ENCODE results near the gene VPS26B. TPM values are rescaled to one million over a fixed set of nuclear protein-coding genes. Genes with fewer than 3 reads are reported as not detected.

VPS26B gene
- total and polyA plus RNA-seq, 2 experiments from 2014 or later = 10.1 to 29.1 TPM

DNA sequence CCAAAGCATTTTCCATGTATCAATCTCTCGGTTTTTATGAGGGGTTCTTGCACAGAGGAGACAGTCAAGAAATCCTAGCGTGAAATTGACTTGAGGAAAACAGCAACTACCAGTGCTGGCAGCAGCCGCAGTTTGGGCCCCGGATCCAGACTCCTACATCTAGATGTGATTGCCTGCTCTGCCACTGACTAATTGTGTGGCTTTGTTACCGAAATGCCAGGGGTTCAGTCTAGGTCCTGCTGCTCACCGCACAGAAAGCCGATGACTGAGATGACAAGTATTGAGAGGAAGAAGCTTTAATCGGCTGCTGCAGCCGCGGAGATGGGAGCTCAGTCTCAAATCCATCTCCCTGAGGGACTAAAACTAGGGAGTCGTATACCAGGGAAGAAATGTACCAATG is 43.5 kb downstream of the VPS26B start (continued):
- TF ChIP-seq, protein P1, sequence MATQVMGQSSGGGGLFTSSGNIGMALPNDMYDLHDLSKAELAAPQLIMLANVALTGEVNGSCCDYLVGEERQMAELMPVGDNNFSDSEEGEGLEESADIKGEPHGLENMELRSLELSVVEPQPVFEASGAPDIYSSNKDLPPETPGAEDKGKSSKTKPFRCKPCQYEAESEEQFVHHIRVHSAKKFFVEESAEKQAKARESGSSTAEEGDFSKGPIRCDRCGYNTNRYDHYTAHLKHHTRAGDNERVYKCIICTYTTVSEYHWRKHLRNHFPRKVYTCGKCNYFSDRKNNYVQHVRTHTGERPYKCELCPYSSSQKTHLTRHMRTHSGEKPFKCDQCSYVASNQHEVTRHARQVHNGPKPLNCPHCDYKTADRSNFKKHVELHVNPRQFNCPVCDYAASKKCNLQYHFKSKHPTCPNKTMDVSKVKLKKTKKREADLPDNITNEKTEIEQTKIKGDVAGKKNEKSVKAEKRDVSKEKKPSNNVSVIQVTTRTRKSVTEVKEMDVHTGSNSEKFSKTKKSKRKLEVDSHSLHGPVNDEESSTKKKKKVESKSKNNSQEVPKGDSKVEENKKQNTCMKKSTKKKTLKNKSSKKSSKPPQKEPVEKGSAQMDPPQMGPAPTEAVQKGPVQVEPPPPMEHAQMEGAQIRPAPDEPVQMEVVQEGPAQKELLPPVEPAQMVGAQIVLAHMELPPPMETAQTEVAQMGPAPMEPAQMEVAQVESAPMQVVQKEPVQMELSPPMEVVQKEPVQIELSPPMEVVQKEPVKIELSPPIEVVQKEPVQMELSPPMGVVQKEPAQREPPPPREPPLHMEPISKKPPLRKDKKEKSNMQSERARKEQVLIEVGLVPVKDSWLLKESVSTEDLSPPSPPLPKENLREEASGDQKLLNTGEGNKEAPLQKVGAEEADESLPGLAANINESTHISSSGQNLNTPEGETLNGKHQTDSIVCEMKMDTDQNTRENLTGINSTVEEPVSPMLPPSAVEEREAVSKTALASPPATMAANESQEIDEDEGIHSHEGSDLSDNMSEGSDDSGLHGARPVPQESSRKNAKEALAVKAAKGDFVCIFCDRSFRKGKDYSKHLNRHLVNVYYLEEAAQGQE (IDR thresholded peaks at IDR 0.05; ENCODE audit: unreplicated experiment) = no peak
- no peak for TF ChIP-seq ZNF114 (CRISPR knock-in tag; IDR thresholded peaks at IDR 0.05)

DNA sequence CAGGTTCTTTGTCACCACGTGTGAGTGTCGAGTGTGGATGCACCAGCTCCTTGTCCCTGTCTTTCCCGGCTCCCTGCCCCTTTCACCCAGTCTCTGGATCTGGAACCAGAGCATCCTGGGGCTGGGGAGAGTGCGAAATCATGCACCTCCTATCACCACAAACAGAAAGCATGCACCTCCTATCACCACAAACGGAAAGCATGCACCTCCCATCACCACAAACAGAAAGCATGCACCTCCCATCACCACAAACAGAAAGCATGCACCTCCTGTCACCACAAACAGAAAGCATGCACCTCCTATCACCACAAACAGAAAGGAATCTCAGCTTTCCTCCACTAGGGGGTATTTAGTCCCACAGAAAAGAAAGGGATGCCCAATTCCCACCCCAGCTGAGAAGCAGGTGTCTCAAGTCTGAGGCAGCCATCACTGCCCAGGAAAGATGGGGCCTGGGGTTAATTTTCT is 45.8 kb downstream of the VPS26B start:
- Histone ChIP-seq H3K36me3 (ENCODE audit: insufficient read depth) (no peaks in the 10 kb centered on the region), H3F3A (replicated peaks; ENCODE audit: low read depth) (0 out of 2 replicates have a peak, but pooled peaks cover 10% of the 10 kb centered on the region), H3K27ac (ENCODE audit: low read depth) (no peak overlapping the region), H3K4me3 (no peak overlapping the region), H2AFZ (no peak overlapping the region), H3K4me2 (no peak overlapping the region), H3K9me2 (ENCODE audit: insufficient read depth) (no peaks in the 10 kb centered on the region), H3K79me2 (replicated peaks; ENCODE audit: insufficient read depth) (peaks cover 81% of the 10 kb centered on the region), H4K20me1 (replicated peaks; ENCODE audit: insufficient read depth) (0 out of 2 replicates have a peak, but pooled peaks cover 4% of the 10 kb centered on the region), H3K27me3 (ENCODE audit: insufficient read depth) (no peaks in the 10 kb centered on the region), H3K4me1 (ENCODE audit: insufficient read depth) (peaks cover 71% of the 10 kb centered on the region)
- DNase-seq (ENCODE audit: low spot score) (peak; percentile 83), ATAC-seq (peak; percentile 16)
- Mint-ChIP-seq H3K27me3 (ENCODE audit: insufficient read depth, low read depth, poor library complexity) (peaks cover 20% of the 10 kb centered on the region), H3K9me3 (no peaks in the 10 kb centered on the region; the same call in 2 of the 3 replicates), H3K4me1 (peaks cover 76% of the 10 kb centered on the region), H3K36me3 (ENCODE audit: low read depth) (peaks cover 31% of the 10 kb centered on the region), H3K4me3 (no peak overlapping the region; the same call in 2 of the 3 replicates), H3K27ac (peak overlapping the region; percentile 42)
- TF ChIP-seq EZH2phosphoT487 (IDR thresholded peaks at IDR 0.05; ENCODE audit: unreplicated experiment) (no peak), NANOG (IDR thresholded peaks at IDR 0.05; ENCODE audit: borderline replicate concordance) (no peak)
- TF ChIP-seq, protein P2, sequence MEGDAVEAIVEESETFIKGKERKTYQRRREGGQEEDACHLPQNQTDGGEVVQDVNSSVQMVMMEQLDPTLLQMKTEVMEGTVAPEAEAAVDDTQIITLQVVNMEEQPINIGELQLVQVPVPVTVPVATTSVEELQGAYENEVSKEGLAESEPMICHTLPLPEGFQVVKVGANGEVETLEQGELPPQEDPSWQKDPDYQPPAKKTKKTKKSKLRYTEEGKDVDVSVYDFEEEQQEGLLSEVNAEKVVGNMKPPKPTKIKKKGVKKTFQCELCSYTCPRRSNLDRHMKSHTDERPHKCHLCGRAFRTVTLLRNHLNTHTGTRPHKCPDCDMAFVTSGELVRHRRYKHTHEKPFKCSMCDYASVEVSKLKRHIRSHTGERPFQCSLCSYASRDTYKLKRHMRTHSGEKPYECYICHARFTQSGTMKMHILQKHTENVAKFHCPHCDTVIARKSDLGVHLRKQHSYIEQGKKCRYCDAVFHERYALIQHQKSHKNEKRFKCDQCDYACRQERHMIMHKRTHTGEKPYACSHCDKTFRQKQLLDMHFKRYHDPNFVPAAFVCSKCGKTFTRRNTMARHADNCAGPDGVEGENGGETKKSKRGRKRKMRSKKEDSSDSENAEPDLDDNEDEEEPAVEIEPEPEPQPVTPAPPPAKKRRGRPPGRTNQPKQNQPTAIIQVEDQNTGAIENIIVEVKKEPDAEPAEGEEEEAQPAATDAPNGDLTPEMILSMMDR (conservative IDR thresholded peaks at IDR 0.05; ENCODE audit: low read depth in 2 of 2) = peak; percentile 57 to 67

DNA sequence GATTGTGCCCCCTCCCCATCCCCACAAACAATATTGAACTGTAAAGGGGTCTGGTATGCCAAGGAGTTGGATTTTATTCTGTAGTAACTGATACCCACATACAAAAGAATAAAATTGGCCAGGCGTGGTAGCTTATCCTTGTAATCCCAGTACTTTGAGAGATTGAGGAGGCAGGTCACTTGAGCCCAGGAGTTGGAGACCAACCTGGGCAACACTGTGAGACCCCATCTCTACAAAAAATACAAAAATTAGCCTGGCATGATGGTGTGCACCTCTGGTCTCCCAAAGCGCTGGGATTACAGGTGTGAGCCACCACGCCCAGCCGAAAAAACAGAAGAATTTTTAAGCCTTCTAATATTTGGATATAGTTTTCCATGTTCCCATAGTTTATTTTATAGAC is 47.5 kb downstream of the VPS26B start:
- H3K27ac Mint-ChIP-seq = peak overlapping the region; percentile 98
- peaks cover 28% of the 10 kb centered on the region for H3K27me3 Mint-ChIP-seq (ENCODE audit: insufficient read depth, low read depth, poor library complexity)
- H3K4me2 ChIP-seq = peak overlapping the region; percentile 93
- peaks cover 54% of the 10 kb centered on the region for H3K4me1 ChIP-seq (ENCODE audit: insufficient read depth)
- no peaks in the 10 kb centered on the region for H3K9me2 ChIP-seq (ENCODE audit: insufficient read depth)
- H3K79me2 ChIP-seq (replicated peaks; ENCODE audit: insufficient read depth) = peaks cover 73% of the 10 kb centered on the region
- H3K4me1 Mint-ChIP-seq = peaks cover 61% of the 10 kb centered on the region
- H3K36me3 Mint-ChIP-seq (ENCODE audit: low read depth) = peaks cover 29% of the 10 kb centered on the region
- H3K27me3 ChIP-seq (ENCODE audit: insufficient read depth) = no peaks in the 10 kb centered on the region
- DNase-seq (ENCODE audit: low spot score) = no peak
- 0 out of 2 replicates have a peak, but pooled peaks cover 10% of the 10 kb centered on the region for H3F3A ChIP-seq (replicated peaks; ENCODE audit: low read depth)
- no peak for TF ChIP-seq EZH2phosphoT487 (IDR thresholded peaks at IDR 0.05; ENCODE audit: unreplicated experiment)
- H3K4me3 ChIP-seq = peak overlapping the region; percentile 90
- H3K4me3 Mint-ChIP-seq = peak overlapping the region; percentile 99; the same call in 2 of the 3 replicates
- H4K20me1 ChIP-seq (replicated peaks; ENCODE audit: insufficient read depth) = no peaks in the 10 kb centered on the region
- H3K36me3 ChIP-seq (ENCODE audit: insufficient read depth) = no peaks in the 10 kb centered on the region
- peak overlapping the region; percentile 71 for H3K27ac ChIP-seq (ENCODE audit: low read depth)
- peaks cover 4% of the 10 kb centered on the region; the same call in 1 of the 3 replicates for H3K9me3 Mint-ChIP-seq
- no peak overlapping the region for H2AFZ ChIP-seq
- no peak for ATAC-seq
